Ureter (tissue), 1 donor: Measurements from ENCODE around the gene ANKRD55. TPM values are rescaled to one million over a fixed set of nuclear protein-coding genes. Genes with fewer than 3 reads are reported as not detected.
"Not testable (repeated sequence)": the region's sequence is repeated elsewhere in the genome, so short reads cannot be mapped to it uniquely, and the experiment has no call there.

Experiments
- DNase-seq: peaks from one replicate; pipeline ENCODE4 v3.0.0-alpha.2; 2020; ENCODE audit warnings: low spot score
- total RNA-seq: library from RNA; stranded (reverse); gene quantifications from one replicate; pipeline ENCODE4 v1.2.4, GENCODE V29; 2023
- donor health status: DM: yes; HTN: yes; CAD: no.

ANKRD55 gene
- total RNA-seq, 1 donor from 2014 or later: 0.34 TPM

- DNase-seq: no peak
Measured at GRCh38 chr5:56253126-56253525, 20.0 kb upstream of the ANKRD55 start.

DNA sequence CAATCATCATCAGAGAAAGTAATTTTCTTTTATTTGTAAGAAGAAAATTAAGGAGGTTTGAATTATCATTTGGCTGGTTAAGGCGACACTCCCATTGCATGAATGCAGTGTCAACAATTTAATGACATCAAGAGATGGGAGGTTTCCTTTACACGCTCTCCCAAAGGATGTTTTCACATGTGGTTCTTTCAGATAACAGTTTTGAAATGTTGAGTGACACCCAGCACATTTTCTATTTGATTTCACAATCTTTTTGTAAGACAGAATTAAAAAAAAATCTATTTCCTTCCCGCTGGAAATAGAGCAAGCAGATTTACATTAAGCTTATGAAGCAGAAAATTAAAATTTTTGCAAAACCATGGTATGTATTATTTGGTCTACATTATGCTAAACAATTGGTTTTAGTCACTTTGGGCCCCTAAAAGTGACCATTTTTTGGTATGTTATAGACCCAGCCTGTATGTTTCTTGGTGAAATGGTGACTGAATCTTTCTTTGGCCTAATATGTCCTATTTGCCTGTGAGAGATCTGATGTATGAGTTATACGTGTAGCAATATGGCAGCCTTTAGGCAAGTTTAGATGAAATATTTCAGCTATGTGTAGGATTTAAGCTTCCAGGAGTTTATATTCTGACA is 18.9 kb upstream of the ANKRD55 start:
- DNase-seq: no peak

GRCh38 chr5:56251440-56251839 is 18.3 kb upstream of the ANKRD55 start:
- DNase-seq: no peak

- no peak for DNase-seq
Measured at GRCh38 chr5:56250011-56250410, 16.9 kb upstream of the ANKRD55 start.

GRCh38 chr5:56249085-56249484 is 16.0 kb upstream of the ANKRD55 start:
- DNase-seq: not testable (repeated sequence)

- no peak for DNase-seq
Measured at GRCh38 chr5:56247592-56247991, 14.5 kb upstream of the ANKRD55 start.

DNA sequence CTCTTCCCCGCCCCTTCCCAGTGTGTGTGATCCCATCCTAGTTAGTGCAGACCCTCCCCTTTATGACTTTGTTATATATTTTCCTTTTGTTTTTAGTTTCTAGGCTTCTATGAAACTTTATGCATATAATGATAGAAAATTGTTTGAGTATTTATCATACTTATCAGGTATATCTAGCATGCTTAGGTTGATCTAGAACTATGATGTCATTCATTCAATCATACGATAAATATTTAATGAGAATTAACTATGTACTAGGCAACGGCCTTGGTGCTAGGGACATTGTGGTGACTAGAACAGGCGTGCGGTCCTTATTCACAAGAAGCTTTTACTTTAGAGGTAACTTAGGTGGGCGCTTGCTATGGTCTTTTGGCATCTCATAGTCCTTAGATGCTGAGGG is 13.6 kb upstream of the ANKRD55 start:
- no peak for DNase-seq

DNA sequence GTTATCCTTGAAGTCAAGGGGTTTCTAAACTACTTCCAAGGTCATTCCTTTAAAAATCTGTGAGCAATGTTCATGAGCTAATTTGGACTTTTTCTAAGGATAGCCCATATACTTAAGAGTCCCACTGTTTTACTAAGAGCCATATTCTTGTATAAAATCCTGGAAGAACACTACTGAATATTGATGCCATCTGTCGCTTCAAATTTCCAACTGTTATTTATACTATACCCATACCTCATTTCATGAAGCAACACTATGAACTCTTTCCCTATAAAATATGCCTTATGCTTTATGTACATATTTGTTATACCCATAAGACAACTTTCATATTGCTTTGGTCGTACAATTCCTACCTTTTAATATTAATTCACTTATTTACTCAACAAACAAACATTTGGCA is 12.4 kb upstream of the ANKRD55 start:
- no peak for DNase-seq

- DNase-seq: no peak
Measured at GRCh38 chr5:56244627-56245026, 11.5 kb upstream of the ANKRD55 start.

DNA sequence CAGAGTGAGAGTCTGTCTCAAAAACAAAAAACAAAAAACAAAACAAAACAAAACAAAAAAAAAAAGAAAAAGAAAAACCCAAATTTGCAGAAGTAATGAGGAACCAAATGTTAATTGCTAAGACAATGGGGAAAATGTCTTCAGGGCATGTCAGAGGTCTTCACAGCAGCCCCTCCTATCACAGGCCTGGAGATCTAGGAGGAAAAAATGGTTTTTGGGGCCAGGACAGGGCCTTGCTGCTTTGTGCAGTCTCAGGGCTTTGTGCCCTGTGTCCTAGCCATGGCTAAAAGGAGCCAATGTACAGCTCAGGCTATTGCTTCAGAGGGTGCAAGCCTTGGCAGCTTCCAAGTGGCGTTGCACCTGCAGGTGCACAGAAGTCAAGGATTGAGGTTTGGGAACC is 9.1 kb upstream of the ANKRD55 start:
- not testable (repeated sequence) for DNase-seq

GRCh38 chr5:56232538-56232937 is 592 bp downstream of the ANKRD55 start:
- DNase-seq: no peak

DNA sequence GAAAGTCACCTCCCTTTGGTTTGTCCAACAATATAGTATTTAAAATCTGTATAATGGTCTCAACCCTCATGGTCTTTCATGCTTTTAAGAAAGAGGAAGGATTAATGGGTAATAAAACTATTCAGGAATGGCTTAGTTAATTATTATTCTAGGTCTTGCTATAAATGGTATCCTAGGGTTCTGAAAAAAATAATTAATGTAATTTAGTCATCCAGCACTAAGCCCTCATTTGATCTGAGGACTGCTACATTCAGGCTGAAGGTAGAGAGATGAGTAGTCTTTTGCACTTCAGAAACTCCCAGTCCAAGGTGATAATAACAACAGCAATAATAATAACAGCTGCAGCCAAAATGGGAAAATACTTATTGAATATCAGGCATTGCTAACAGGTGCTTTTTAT is 2.6 kb downstream of the ANKRD55 start:
- DNase-seq: no peak

- DNase-seq: no peak
Measured at GRCh38 chr5:56229111-56229510, 4.0 kb downstream of the ANKRD55 start.

DNA sequence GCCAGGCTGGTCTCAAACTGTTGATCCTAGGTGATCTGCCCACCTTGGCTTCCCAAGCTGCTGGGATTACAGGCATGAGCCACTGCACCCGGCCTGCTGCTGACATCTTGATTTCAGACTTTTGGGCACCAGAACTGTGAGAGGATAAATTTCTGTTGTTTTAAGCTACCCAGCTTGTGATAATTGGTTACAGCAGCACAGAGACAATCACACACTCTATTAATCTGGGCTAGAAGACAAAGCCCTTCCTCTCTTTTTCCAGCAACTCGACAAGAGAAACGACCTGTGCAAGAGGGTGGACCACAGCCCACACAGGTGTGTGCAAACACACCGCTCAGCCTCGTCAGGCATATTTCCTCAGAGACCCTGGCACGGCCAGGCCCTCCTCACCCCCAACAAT is 4.5 kb downstream of the ANKRD55 start:
- no peak for DNase-seq

GRCh38 chr5:56227691-56228090 is 5.4 kb downstream of the ANKRD55 start:
- no peak for DNase-seq

DNA sequence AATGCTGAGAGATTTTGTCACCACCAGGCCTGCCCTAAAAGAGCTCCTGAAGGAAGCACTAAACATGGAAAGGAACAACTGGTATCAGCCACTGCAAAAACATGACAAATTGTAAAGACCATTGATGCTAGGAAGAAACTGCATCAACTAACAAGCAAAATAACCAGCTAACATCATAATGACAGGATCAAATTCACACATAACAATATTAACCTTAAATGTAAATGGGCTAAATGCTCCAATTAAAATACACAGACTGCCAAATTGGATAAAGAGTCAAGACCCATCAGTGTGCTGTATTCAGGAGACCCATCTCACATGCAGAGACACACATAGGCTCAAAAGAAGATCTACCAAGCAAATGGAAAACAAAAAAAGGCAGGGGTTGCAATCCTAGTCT is 9.8 kb downstream of the ANKRD55 start:
- not testable (repeated sequence) for DNase-seq

- DNase-seq: not testable (repeated sequence)
Measured at GRCh38 chr5:56221601-56222000, 11.5 kb downstream of the ANKRD55 start.

- DNase-seq: no peak
Measured at GRCh38 chr5:56215019-56215830, 17.9 kb downstream of the ANKRD55 start.

- not testable (repeated sequence) for DNase-seq
Measured at GRCh38 chr5:56213886-56214535, 19.1 kb downstream of the ANKRD55 start.

GRCh38 chr5:56212130-56212879 is 20.8 kb downstream of the ANKRD55 start:
- no peak for DNase-seq

DNA sequence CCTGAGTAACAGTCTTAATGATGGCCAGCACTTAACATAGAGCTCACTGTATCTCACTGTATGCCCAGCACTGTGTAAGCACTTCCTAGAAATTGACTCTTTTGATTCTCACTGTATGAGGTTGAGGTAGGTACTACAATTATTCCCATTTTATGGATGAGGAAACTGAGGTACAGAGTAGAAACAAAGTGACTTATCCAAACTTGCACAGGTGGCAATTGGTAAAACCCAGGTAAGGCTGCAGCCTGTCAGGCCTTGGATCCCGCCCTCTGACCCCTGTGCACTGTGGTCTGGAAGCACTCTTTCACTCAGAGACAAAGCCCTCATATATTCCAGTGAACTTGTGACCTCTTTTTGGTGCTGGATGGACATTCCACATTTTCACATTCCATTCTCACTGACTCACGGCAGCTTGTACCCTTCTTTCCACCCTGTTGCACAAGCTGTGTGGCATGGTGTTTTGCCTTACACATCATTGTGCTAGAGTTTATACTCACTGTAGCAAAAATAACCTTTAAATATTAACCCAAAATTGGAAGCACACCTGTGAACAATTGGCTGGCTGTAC is 21.7 kb downstream of the ANKRD55 start:
- no peak for DNase-seq

DNA sequence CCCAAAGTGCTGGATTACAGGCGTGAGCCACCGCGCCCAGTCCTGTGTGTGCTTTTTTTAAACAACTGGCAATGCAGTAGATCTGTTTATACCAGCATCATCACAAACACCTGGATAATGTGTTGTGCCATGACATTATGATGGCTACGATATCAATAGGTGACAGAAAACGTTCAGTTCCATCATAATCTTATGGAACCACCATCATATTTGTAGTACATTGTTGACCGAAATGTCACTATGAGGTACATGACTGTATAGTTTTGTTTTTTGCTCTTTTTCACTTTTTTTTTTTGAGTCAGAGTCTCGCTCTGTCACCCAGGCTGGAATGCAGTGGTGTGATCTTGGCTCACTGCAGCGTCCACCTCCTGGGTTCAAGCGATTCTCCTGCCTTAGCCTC is 24.4 kb downstream of the ANKRD55 start:
- no peak for DNase-seq
